Measurements from ENCODE around the gene SYT13. TPM values are rescaled to one million over a fixed set of nuclear protein-coding genes. Genes with fewer than 3 reads are reported as not detected.

Gene SYT13, protein sequence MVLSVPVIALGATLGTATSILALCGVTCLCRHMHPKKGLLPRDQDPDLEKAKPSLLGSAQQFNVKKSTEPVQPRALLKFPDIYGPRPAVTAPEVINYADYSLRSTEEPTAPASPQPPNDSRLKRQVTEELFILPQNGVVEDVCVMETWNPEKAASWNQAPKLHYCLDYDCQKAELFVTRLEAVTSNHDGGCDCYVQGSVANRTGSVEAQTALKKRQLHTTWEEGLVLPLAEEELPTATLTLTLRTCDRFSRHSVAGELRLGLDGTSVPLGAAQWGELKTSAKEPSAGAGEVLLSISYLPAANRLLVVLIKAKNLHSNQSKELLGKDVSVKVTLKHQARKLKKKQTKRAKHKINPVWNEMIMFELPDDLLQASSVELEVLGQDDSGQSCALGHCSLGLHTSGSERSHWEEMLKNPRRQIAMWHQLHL
- total RNA-seq = not detected in 2 replicates

DNA sequence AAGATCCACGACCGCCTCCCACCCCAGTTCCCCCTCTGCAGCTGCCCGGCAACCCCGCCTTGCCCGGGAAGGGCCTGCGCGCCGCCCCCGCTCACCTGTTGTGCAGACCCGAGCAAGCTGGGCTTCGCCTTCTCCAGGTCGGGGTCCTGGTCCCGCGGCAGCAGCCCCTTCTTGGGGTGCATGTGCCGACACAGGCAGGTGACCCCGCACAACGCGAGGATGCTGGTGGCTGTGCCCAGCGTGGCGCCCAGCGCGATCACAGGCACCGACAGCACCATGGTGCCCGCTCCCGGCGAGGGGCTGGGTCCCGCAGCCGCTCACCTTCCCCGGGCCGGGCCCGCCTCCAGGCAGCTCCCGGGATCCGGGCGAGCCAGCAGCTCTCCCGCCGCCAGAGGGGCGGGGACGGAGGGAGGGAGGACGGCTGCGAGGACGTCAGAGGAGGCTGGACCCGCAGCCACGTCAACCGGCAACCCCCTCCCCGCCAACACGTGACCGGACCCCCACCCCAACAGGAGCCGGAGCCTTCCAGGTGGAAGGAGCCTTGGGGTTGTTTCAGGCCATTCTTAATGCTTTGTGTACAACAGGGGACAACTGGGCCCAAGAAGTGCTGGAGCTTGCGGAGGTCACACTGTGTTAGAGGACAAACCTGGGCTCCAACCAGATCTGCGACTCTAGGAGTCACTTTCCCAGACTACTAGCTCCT is at the start of gene SYT13:
SYT13 (minus strand) TSS at position 412 of the 703 bp plus-strand sequence; CDS start at position 278, 134 bp downstream.
- no peak for DNase-seq (ENCODE audit: low read depth, low spot score)

DNA sequence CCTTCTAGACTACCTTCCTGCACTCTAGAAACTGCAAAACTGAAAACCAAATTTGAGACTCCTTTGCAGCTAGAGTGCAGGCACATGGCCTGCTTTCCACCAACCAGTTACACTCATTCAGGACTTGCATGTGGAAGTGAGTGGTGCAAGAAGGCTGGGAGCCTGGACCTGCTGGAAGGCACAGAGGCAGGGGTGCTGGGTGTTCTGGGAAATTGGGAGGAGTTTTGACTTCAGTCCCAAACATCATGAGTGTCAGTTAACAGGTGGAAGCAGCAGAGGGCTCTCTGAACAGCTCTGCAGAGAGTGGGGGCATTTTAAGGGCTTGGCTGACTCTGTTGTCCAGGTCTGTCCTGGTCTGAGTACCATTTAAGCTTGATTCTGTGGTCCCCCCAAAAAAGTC is 49.3 kb upstream of the SYT13 start:
- no peak for DNase-seq (ENCODE audit: low read depth, low spot score)

DNA sequence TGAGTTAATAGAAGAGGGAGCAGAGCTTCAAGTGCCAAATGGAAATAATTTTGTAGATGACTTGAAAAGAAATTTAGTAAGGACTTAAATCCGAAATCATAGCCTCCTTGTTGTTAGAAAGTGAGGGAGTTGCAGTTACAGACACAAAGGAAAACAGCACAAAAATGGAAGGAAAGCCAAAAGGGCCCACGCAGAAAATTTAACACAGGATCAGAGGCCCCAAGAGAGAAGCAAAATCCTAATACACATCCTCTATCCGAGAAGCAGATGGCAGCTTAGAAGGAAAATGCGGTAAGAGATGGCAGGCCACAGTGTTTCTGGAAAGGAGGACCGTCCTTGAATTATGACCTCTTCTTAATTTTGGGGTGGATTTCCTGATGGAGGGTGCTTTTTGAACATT is 48.7 kb upstream of the SYT13 start:
- no peak for DNase-seq (ENCODE audit: low read depth, low spot score)

DNA sequence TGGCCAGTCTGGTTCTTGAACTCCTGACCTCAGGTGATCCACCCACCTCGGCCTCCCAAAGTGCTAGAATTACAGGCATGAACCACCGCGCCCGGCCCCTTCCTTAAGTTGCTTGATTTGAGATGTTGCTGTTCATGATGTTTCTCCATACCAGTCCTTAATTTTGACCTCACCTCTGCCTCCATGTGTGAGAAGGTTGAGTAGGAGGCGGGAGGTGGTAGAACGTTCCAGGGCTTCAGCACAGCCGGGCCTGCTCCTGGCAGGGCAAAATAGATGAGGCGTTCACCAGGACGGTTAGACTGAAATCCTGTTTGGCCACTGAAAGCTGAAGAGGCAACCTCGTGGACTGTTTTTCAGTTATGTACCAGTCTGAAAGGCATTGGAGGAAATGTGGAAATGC is 48.3 kb upstream of the SYT13 start:
- no peak for DNase-seq (ENCODE audit: low read depth, low spot score)

DNA sequence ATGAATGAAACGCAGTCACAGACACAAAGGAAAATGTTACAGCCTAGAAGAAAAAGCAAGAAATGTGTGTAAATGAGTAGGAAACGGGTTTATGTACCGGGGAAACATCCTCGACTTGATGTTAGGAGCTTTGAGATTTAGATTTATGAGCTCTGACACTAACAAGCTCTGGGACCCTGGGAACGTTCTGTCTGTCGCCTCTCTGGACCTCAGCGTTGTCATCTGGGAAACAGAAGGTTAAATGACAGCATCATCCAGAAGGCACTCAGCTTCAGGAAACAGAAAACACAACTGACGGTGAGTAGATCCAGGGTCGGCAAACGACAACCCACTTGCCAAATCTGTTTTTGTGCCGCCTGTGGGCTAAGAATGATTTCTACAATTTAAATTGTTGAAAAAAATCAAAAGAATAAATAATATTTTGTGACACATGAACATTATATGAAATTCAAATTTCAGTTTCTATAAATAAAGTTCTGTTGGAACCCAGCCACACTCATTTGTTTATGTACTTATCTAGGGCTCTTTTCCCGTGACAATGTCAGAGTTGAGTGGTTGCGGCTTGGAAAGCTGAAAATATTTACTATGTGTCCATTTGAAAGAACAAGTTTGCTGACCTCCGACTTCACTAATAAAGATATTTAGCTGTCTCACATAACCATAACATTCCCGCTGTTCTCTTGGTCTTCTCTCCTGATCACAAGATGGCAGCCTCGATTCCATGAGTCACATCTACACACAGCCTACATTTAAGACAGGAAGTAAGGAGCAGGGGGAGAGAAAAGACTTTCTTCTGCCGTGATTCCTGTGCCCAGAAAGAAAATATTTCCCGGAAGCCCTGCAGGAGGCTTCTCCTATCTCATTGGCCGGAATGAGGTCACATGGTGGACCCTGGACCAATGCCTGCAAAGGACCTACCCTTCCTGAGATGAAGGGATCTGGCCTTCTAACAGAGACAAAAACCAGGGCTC is 47.1 kb upstream of the SYT13 start:
- no peak for DNase-seq (ENCODE audit: low read depth, low spot score)

DNA sequence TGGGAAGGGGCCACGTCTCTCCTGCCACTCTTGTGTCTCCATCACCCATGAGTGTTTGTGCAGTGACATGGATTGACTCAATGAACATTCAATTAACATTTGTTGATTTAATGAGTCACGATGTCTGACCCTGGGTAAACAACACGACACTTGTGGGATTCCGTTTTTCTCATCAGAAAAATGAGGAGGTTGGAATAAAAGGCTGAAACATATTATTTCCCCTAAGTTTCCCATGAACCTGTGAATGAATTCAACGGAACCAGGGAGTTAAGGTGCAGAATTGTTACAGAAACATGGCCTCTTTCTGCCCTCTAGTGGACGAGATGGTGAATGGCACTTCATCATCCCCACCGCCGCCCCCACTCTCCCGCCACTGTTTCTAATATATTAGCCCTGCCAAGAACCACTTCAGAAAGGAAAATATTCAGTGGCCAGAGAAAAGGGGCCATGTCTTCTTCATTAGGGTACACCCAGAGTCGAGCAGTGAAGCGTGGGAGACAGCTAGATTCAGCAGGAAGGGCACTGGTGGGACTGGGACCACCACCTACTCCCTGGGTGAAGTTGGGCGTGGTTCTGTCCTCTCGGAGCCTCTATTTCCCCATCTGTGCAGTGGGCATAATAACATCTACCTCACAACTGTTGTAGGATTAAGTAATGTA is 46.3 kb upstream of the SYT13 start:
- DNase-seq (ENCODE audit: low read depth, low spot score) = no peak

DNA sequence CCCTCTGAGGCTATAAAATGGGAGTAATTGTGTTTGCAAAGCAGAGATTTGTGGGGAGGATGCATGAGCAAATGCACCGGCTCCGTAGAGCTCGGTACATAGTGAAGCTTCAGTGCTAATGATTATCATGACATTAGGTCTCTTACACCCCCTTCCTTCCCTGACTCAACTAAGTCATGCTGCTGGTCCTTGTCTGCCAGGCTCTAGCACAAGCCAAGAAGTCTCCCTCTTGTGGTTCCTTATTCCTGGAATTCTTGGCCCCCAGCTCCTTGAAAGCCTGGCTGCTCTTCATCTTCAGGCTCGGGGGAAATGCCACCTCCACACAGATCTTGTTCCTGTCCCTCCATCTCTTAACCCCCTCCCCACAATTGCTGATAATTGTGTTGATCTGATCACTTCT is 45.7 kb upstream of the SYT13 start:
- DNase-seq (ENCODE audit: low read depth, low spot score) = no peak

DNA sequence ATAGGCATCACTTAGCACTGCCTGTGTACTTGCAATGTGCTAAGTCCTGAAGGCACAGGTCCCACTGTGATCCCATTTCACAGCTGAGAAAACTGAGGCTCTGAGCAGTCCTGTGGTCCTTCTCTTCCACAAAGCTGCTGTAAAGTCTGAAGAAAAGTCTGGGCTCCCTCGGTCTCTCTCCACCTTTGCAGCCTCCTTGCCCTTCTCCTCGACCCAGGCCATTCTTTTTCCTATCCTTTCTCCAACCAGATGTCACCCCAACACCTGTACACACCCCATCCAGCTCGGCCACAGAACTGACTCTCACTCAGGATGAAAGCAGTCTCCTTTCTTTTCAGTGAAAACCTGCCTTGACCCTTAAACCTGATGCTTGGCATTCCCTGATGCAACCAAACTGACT is 42.6 kb upstream of the SYT13 start:
- no peak for DNase-seq (ENCODE audit: low read depth, low spot score)

DNA sequence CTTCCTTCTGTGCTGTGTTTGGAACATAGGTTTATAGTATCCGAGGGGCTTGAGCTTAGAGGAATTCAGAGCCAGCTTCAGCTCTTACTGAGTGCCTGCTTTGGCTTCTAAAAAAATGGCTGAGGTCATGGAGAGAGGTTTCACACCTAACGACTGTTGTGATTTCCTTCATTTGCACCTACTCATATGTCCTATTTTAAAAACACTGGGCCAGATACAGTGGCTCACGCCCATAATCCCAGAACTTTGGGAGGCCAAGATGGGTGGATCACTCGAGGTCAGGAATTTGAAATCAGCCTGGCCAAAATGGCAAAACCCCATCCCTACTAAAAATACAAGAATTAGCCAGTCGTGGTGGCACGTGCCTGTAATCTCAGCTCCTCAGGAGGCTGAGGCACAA is 38.3 kb upstream of the SYT13 start:
- DNase-seq (ENCODE audit: low read depth, low spot score) = no peak

DNA sequence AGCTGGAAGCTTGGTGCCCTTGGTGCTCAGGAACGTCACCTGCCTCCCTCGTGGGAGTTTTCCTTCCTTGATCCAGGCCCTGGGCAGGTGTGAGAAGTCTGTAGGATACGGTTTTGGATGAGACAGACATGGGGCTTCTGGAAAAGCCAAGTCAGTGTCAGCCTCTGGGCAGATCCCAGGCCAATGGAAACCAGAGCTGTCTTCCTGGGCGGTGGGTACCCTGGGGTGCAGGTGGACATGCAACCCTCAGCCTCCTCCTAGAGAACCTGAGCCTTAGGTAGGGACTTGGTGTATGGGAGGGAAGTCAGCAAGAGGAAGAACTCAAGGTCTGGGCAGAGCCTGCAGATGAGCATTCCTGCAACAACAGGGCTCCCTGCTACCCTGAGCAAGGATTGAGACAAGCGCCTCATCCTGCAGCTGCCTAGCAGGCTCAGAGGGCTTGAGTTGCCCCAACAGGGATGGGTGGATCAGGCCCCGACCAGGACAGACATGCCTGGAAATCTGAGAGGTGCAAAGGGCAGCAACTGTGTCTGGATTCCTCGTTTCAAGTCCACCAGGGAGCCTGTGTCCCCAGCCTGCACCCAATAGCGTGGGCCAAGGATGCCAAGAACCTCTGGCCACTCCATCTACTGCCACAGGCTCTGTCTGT is 37.6 kb upstream of the SYT13 start:
- no peak for DNase-seq (ENCODE audit: low read depth, low spot score)

DNA sequence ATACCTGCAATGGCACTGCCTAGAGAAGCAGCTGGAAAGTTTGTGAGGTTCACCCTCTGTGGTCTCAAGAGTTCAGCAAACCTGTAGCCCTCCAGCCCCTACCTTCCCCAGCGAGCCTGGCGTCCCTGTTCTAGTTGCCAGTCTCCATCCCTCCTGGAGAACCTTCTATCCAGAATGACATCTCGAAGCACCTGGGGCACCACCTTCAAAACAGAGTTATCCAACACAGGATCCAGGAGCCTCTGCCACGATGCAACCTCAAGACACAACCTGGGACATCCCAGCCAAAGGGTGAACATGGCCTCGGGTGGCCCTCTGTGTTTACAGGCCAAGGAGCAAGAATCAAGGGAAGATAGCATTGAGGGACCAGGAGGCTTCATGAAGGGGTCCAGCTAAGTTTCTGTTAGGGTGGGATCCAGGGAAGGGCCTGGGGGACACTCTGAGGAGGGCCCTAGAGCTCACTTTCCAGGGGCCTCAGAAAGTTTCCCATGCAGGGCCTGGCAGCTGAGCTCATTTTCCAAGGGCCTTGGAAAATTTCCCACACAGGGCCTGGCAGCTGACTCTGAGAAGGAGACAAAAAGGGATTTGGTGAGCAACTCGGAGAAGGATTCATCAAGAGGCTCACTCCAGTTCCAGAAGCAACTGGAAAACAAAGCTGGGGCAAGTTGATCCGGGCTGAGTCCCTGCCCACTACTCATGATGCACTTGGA is 36.9 kb upstream of the SYT13 start:
- DNase-seq (ENCODE audit: low read depth, low spot score) = no peak

DNA sequence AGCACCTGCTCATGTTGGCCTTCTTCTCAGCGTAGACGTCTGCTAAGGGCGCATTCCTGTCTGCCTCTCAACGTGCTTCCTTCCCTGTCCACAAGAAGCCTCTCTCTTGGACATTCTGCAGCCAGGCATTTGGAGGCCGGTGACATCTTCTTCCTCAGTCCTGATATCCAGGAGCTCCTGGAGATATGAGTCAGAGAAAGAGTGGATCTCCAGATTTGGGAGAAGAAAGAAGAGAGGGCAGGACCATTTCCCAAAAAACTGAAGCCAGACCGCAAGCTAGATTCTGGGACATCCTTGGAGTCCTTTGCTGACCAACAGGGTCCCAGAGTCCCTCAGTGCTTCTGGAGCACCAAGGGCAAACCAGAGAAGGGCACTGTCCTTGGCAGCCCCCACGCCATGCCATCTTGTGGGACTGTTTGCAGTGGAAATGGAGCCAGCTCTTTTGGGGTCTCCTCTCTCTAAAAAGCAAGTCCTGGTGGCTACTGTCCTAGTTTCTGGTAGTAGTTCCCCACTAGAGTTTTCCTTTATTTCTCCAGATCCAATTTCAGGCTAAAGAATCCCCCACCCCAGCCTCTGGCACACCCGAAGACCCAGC is 36.1 kb upstream of the SYT13 start:
- DNase-seq (ENCODE audit: low read depth, low spot score) = no peak

DNA sequence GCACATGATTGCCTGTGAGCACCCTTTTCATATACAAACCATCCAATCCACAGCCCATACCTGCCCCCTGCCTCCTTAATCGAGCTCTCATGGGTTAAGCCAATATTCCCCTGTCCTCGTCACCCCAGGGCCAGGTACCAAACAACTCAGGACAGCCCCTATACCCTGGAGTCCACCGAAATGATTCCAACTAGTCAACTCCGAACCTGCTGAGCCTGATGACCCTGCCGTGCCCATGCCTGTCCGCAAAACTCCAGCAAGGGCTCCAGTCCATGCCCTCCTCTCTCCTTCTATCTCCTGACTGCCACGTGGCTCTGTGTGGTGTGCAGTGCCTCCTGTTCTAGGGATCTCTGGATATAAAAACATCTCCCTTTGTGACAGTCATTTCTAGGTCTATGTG is 35.5 kb upstream of the SYT13 start:
- DNase-seq (ENCODE audit: low read depth, low spot score) = no peak

DNA sequence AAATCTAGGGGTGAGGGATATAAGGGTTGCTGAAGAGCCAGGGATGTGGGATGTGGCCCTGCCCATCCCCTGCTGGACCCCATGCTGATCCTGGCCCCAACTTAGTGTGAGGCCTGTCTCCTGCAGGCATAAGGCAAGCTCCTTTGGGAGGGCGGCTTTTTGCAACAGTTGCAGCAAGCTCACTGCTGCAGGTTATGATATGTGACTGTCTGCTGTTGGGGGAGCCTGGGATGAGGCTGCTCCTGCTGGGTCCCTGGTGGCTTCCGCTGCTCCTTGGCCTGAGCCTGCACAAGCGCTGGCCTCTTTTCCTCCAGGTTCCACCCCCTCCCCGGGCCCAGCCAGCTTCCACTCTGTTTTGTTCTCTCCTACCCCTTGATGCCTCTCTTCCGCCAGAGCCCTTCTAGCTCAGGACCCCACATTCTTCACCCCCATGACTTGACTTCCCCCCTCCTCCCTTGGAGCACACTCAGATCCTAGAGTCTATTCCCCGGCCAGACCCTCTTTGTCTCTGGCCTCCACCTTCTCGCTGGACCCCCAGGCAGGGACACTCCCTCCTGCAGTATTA is 35.0 kb upstream of the SYT13 start:
- DNase-seq (ENCODE audit: low read depth, low spot score) = no peak

DNA sequence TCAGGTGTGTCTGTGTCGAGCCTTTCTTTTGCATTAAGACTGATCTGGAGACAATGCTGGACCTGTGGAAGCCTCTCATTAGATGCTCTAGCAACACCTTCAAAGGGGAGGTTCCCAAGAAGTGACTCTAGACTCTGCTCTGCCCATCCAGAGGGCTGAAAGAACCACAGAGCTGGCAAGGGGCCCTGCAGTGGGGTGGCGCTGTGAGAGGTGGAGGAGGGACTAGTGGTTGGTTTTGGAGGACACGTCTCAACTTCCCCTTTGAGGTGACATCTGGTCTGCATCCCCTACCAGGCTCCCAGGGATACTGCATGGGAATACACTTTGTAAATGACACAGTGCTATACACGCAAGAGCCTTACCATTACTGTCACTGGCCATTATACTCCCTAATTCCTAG is 34.2 kb upstream of the SYT13 start:
- DNase-seq (ENCODE audit: low read depth, low spot score) = no peak

DNA sequence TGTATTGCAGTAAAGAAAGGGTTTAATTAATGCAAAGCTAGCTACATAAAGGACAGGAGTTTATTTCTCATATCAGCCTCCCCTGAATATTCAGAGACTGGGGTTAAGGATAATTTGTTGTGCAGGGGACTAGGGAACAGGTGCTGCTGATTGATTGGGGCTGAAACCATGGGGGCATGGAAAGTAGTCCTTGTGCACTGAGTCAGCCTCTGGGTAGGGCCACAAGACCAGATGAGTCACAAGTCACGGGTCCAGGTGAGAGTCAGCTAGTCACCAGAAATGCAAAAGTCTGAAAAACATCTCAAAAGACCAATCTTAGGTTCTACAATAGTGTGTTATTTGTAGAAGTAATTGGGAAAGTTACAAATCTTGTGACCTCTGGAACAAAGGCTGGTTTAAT is 32.9 kb upstream of the SYT13 start:
- no peak for DNase-seq (ENCODE audit: low read depth, low spot score)

DNA sequence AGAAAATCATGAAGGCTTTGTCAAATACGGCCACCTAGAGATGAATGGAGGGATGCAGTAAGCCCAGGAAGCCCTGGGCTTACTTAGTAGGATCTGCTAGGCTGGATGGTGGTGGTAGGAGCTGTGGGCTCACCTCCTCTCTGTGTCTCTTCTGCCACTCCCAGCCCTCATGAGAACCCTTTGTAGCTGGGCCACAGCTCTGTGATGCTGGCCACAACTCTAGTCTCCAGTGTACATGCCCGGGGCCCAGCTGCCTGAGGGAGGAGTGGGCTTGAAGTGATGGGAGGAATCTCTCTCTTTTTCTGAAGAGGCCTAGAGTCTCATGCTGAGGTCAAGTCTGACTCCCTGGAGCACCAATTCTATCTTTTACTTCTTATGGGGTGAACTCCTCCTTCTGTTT is 32.4 kb upstream of the SYT13 start:
- no peak for DNase-seq (ENCODE audit: low read depth, low spot score)

DNA sequence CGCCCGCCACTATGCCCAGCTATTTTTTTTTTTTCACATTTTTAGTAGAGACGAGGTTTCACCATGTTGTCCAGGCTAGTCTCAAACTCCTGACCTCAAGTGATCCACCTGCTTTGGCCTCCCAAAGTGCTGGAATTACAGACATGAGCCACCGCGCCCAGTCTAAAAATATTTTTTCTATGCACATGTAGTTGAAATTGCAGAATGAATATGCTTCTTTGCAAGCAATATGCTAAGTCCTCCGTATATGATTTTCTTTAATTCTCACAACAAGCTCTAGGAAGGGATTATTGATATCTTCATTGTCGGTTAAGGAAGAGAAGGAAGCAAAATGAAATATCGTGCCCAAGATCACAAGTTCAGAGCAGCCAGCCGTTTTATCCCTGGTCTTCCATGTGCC is 30.1 kb upstream of the SYT13 start:
- DNase-seq (ENCODE audit: low read depth, low spot score) = no peak

DNA sequence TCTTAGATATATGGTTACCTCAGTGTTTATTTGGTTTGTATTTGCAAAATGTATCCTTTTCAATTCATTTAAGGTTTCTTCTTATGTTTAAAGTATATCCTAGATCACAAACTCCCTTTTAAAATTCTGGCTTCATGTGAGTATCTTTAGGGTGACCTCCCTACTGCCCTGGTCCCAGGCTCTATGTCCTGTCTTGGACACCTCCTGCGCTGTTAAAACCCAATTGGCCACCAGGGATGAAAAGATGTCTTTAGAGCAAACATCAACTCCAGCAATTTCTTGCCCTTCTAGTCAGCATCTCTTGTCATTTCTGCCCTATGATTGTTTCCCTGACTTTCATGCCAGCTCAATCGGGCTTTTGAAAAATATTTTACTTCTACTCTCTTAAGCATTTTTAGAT is 28.8 kb upstream of the SYT13 start:
- no peak for DNase-seq (ENCODE audit: low read depth, low spot score)

All from pulmonary artery endothelial cell (primary cell).